Left lung (tissue), 10 donors: ENCODE results near the gene PCAT7. TPM values are rescaled to one million over a fixed set of nuclear protein-coding genes. Genes with fewer than 3 reads are reported as not detected.
A peak's percentile ranks its signal among the peaks of the same experiment; 100 is the strongest.
"Not testable (repeated sequence)": the region's sequence is repeated elsewhere in the genome, so short reads cannot be mapped to it uniquely, and the experiment has no call there.

Experiments
- ATAC-seq: fragments of 200-7000 bp; cut with Tn5 transposase; one replicate; pipeline ENCODE4 v1.9.1; 2020; ENCODE audit warnings: moderate library complexity
- DNase-seq, 4 donors: peaks; one replicate each; pipeline ENCODE4 v3.0.0-alpha.2; 2013 to 2020
- H3K27ac ChIP-seq, 2 donors: fragments of 200-600 bp; sonication (generic) in 1 of 2; one replicate each; pipeline versions ENCODE4 v1.5.0 to v1.8.0; 2020 to 2021
- H3K27me3 ChIP-seq, 2 donors: fragments of 200-600 bp; sonication (generic) in 1 of 2; one replicate each; pipeline versions ENCODE4 v1.5.0 to v1.8.0; 2020 to 2021
- H3K36me3 ChIP-seq, 2 donors: fragments of 200-600 bp; sonication (generic) in 1 of 2; one replicate each; pipeline versions ENCODE4 v1.5.0 to v1.8.0; 2020 to 2021
- H3K4me1 ChIP-seq, 2 donors: fragments of 200-600 bp; one replicate each; pipeline ENCODE4 v1.8.0; 2021
- H3K4me3 ChIP-seq, 2 donors: fragments of 200-600 bp; sonication (generic) in 1 of 2; one replicate each; pipeline versions ENCODE4 v1.5.0 to v1.8.0; 2020 to 2021; ENCODE audit warnings: mild to moderate bottlenecking in 1 of 2
- H3K9me3 ChIP-seq, 2 donors: fragments of 200-600 bp; sonication (generic) in 1 of 2; one replicate each; pipeline versions ENCODE4 v1.5.0 to v1.8.0; 2020 to 2021
- intact Hi-C, 2 donors: fragments of 100-400 bp; cut with DNase I; formaldehyde crosslinking; loops; one replicate each; pipeline versions ENCODE4 v1.11.2 to v1.14.2; 2022
- polyA plus RNA-seq, 6 donors: library from polyadenylated mRNA; unstranded; fragments of 120-200 nt; gene quantifications; one replicate each; pipeline ENCODE4 v1.2.1, GENCODE V29; 2013; ENCODE audit not compliant: insufficient read length in 6 of 6
- total RNA-seq, 2 donors: library from RNA; stranded (reverse); fragmentation: NEBNext Ultra II Directional; extraction: Animal tissue kit (Norgen Biotek cat#: 25700); gene quantifications; one replicate each; pipeline ENCODE4 v1.2.1, GENCODE V29; 2021
- TF ChIP-seq, protein P1 (sequence below), 2 donors: fragments of 200-600 bp; sonication (generic) in 1 of 2; IDR thresholded peaks; one replicate each; pipeline versions ENCODE4 v1.5.0 to v1.8.0; 2021; ENCODE audit warnings: antibody characterized with exemption in 2 of 2
- donor health status: DM: no; HTN: yes; CAD: no.
- donor health status: DM: no; HTN: no; CAD: no.

PCAT7 gene
- total and polyA plus RNA-seq, 8 donors: 0.23 to 1.2 (median 0.51) TPM; not detected in 1

GRCh38 chr9:94563548-94563947 lies 8.7 kb downstream of the PCAT7 start:
- TF ChIP-seq, protein P1, sequence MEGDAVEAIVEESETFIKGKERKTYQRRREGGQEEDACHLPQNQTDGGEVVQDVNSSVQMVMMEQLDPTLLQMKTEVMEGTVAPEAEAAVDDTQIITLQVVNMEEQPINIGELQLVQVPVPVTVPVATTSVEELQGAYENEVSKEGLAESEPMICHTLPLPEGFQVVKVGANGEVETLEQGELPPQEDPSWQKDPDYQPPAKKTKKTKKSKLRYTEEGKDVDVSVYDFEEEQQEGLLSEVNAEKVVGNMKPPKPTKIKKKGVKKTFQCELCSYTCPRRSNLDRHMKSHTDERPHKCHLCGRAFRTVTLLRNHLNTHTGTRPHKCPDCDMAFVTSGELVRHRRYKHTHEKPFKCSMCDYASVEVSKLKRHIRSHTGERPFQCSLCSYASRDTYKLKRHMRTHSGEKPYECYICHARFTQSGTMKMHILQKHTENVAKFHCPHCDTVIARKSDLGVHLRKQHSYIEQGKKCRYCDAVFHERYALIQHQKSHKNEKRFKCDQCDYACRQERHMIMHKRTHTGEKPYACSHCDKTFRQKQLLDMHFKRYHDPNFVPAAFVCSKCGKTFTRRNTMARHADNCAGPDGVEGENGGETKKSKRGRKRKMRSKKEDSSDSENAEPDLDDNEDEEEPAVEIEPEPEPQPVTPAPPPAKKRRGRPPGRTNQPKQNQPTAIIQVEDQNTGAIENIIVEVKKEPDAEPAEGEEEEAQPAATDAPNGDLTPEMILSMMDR (IDR thresholded peaks at IDR 0.05): no peak
- ATAC-seq (no peak), DNase-seq (no peak)
- Histone ChIP-seq H3K4me1 (no peaks in the 10 kb centered on the region), H3K27ac (no peak overlapping the region), H3K36me3 (no peaks in the 10 kb centered on the region), H3K4me3 (no peak overlapping the region), H3K27me3 (no peaks in the 10 kb centered on the region), H3K9me3 (no peaks in the 10 kb centered on the region)
- intact Hi-C loops: no loop called here

DNA sequence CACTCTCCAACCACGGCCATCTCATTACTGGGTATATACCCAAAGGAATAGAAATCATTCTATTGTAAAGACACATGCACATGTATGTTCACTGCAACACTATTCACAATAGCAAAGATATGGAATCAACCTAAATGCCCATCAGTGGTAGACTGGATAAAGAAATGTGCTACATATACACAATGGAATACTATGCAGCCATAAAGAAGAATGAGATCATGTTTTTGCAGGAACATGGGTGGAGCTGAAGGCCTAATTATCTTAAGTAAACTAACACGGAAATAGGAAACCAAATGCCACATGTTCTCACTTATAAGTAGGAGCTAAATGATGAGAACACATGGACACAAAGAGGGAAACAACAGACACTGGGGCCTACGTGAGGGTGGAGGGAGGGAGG lies 9.4 kb downstream of the PCAT7 start:
- H3K4me3 ChIP-seq, H3K9me3 ChIP-seq, H3K27ac ChIP-seq, DNase-seq, H3K36me3 ChIP-seq, H3K27me3 ChIP-seq, ATAC-seq, H3K4me1 ChIP-seq, intact Hi-C loops: not testable (repeated sequence)

DNA sequence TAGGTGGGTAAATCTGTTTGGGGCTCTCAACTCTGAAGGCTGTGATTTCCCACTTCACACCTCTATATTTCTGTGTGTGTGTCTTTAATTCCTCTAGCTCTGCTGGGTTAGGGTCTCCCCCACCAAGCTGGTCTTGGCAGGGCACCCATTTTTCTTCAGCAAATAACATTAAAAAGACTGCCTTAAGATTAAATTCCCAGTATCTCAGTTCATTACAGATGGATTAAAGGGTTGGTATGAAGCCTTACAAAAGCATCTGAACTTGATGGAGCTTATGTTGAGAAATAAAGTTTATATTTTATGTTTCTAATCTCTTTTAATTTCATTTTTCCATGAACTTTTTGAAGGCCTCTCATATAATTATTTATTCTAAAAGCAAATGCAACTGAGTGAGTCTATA lies 11.7 kb downstream of the PCAT7 start:
- Histone ChIP-seq H3K4me1 (no peaks in the 10 kb centered on the region), H3K27ac (no peak overlapping the region), H3K4me3 (no peak overlapping the region), H3K36me3 (no peaks in the 10 kb centered on the region), H3K9me3 (no peaks in the 10 kb centered on the region), H3K27me3 (no peaks in the 10 kb centered on the region)
- TF ChIP-seq, protein P1 (IDR thresholded peaks at IDR 0.05): no peak
- intact Hi-C loops: no loop called here
- DNase-seq (peak in 1 of 4 donors; percentile 36), ATAC-seq (no peak)

GRCh38 chr9:94567271-94567670 lies 12.4 kb downstream of the PCAT7 start:
- ATAC-seq (no peak), DNase-seq (peak in 2 of 4 donors; percentile 19 to 43)
- no peaks in the 10 kb centered on the region for H3K9me3 ChIP-seq
- no peaks in the 10 kb centered on the region for H3K4me1 ChIP-seq
- no peaks in the 10 kb centered on the region for H3K36me3 ChIP-seq
- intact Hi-C loops: no loop called here
- TF ChIP-seq, protein P1 (IDR thresholded peaks at IDR 0.05): no peak
- H3K27me3 ChIP-seq: no peaks in the 10 kb centered on the region
- H3K27ac ChIP-seq: no peak overlapping the region
- no peak overlapping the region for H3K4me3 ChIP-seq

DNA sequence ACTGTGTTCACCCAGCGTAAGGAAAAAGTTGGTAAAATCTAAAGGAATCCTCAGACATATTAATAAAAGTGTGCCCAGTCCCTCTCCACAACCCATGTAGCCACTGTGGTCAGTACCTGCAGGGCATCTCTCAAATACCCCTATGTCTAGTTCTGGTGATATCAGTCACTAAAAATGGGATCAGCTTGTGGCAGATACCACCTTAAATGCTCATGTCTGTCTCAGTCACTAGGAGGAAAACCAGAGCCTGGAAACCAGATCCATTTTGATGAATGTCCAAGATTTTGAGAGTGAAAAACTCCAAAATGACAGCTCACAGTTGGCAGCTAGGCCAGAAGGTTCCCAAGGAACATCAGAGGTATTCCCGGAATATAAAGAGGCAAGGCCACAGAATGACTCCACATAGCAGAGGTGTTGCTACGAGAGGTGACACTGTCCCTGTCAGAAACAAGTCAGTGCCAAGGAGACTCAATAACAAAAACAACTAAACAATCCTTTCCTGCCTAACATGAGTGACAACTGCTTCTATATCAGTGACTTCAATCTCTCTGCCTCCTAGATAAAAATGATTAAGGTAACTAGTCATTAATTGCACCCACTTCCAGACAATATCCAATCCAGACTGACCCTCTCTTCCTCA lies 13.5 kb downstream of the PCAT7 start:
- Histone ChIP-seq H3K27me3 (no peaks in the 10 kb centered on the region), H3K4me1 (no peaks in the 10 kb centered on the region), H3K36me3 (no peaks in the 10 kb centered on the region), H3K27ac (no peak overlapping the region), H3K4me3 (no peak overlapping the region), H3K9me3 (no peaks in the 10 kb centered on the region)
- TF ChIP-seq, protein P1 (IDR thresholded peaks at IDR 0.05): no peak
- no peak for DNase-seq
- intact Hi-C loops: no loop called here
- ATAC-seq: no peak
